ENCODE data around the gene ARHGAP26. TPM values are rescaled to one million over a fixed set of nuclear protein-coding genes. Genes with fewer than 3 reads are reported as not detected.

Gene ARHGAP26
- total and polyA plus RNA-seq, 10 donors = 4.2 to 148 (median 55.5) TPM

DNA sequence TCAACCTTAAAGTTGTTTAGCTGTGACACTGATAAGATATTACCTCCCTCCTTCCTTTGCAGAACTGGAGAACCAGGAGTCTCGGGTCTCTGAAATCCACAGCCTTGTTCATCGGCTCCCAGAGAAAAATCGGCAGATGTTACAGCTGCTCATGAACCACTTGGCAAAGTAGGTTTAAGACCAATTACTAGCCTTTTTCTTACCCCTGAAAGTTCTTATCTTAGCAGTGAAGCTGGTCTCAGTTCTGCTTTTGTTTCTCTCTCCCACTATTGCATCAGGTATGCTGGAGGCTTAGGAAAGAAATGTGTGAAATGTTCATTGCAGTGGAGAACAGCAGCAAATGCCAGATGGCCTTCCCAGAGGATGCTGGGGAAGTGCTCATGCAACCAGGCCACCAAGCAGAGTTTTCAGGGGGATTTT lies 287.4 kb downstream of the ARHGAP26 start:
- intact Hi-C loops (cut with DNase I; ENCODE audit: low total_unique reads) = no loop called here
- Histone ChIP-seq H3K4me1 (peaks cover under 1 to 32% (median 10%) of the 10 kb centered on the region in 6 donors), H3K9me3 (no peaks in the 10 kb centered on the region), H3K27me3 (replicated peaks in 1 of 7) (no peaks in the 10 kb centered on the region), H3K4me3 (no peak overlapping the region), H3K36me3 (peaks cover 0 to 62% (median 6%) of the 10 kb centered on the region in 6 donors), H3K27ac (peak overlapping the region in 2 of 8 donors; percentile 6 to 26)
- DNase-seq = no peak
- TF ChIP-seq POLR2AphosphoS5 (IDR thresholded peaks at IDR 0.05) = no peak
- TF ChIP-seq POLR2A (IDR thresholded peaks at IDR 0.05) = no peak
- TF ChIP-seq, protein P1, sequence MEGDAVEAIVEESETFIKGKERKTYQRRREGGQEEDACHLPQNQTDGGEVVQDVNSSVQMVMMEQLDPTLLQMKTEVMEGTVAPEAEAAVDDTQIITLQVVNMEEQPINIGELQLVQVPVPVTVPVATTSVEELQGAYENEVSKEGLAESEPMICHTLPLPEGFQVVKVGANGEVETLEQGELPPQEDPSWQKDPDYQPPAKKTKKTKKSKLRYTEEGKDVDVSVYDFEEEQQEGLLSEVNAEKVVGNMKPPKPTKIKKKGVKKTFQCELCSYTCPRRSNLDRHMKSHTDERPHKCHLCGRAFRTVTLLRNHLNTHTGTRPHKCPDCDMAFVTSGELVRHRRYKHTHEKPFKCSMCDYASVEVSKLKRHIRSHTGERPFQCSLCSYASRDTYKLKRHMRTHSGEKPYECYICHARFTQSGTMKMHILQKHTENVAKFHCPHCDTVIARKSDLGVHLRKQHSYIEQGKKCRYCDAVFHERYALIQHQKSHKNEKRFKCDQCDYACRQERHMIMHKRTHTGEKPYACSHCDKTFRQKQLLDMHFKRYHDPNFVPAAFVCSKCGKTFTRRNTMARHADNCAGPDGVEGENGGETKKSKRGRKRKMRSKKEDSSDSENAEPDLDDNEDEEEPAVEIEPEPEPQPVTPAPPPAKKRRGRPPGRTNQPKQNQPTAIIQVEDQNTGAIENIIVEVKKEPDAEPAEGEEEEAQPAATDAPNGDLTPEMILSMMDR (IDR thresholded peaks at IDR 0.05 in 8 of 11, conservative IDR thresholded peaks at IDR 0.05 in 3 of 11) = no peak
- 70 to 88% (median 75%) methylated on average over 3 of the region's 3 CpGs for WGBS, 5 donors

- DNase-seq = no peak
- intact Hi-C loops (cut with DNase I; ENCODE audit: low total_unique reads) = no loop called here
- 96 to 100% (median 100%) methylated on average over 1 of the region's 1 CpG for WGBS, 5 donors
- Histone ChIP-seq H3K27ac (no peak overlapping the region), H3K4me1 (peaks cover 10 to 34% (median 15%) of the 10 kb centered on the region in 6 donors), H3K4me3 (no peak overlapping the region), H3K27me3 (replicated peaks in 1 of 7) (no peaks in the 10 kb centered on the region), H3K9me3 (no peaks in the 10 kb centered on the region), H3K36me3 (peaks cover 0 to 67% (median 6%) of the 10 kb centered on the region in 6 donors)
- TF ChIP-seq POLR2AphosphoS5 (IDR thresholded peaks at IDR 0.05) = no peak
- TF ChIP-seq, protein P1 (IDR thresholded peaks at IDR 0.05 in 8 of 11, conservative IDR thresholded peaks at IDR 0.05 in 3 of 11) = no peak
- TF ChIP-seq POLR2A (IDR thresholded peaks at IDR 0.05) = no peak
These were observed 289.2 kb downstream of the ARHGAP26 start for GRCh38 chr5:143059355-143059754.

- no peak for DNase-seq
- Histone ChIP-seq H3K9me3 (no peaks in the 10 kb centered on the region), H3K36me3 (peaks cover 0 to 59% (median 6%) of the 10 kb centered on the region in 6 donors), H3K4me3 (no peak overlapping the region), H3K4me1 (peaks cover 6 to 35% (median 13%) of the 10 kb centered on the region in 6 donors), H3K27me3 (replicated peaks in 1 of 7) (no peaks in the 10 kb centered on the region), H3K27ac (no peak overlapping the region)
- WGBS, 5 donors = 87 to 95% (median 90%) methylated on average over 3 of the region's 3 CpGs
- TF ChIP-seq, protein P1 (IDR thresholded peaks at IDR 0.05 in 8 of 11, conservative IDR thresholded peaks at IDR 0.05 in 3 of 11) = no peak
- no peak for TF ChIP-seq POLR2A (IDR thresholded peaks at IDR 0.05)
- no peak for TF ChIP-seq POLR2AphosphoS5 (IDR thresholded peaks at IDR 0.05)
- intact Hi-C loops (cut with DNase I; ENCODE audit: low total_unique reads) = no loop called here
These were observed 290.0 kb downstream of the ARHGAP26 start for GRCh38 chr5:143059976-143060765.

DNA sequence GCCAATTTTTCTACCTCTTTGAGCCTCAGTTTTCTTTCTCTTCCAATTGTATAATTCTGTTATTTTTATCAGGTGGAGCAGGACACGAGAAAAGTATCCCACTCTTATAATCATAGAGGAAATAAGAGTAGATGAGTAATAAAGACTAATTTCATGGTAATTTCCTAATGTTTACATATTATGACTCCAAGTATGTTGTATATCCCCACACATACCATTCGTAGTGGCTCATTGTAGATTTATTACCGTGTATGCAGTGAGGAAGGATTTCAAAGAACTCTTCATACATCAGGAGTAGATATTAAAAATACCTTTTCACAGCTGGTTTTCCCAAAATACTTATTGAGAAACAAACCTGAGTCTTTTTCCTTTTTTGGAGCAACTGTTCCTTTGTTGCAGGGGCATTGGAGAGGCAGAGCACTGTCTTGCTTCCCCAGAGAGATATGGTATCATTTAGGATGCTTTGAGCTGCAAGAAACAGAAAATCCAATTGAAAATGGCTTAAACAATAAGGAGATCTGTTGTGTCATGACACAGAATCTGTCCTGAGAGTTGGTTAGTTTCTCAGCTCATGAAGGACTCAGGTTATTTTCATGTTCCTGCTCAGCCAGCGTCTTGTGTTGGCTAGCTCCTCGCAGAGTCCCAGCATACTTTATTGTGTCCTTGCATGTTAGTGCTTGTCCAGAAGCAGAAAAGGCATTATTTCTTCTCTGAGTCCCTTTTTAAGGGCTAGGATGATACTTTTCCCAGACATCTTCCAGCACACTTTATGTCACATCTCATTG lies 291.2 kb downstream of the ARHGAP26 start:
- TF ChIP-seq, protein P1 (IDR thresholded peaks at IDR 0.05 in 8 of 11, conservative IDR thresholded peaks at IDR 0.05 in 3 of 11) = no peak
- no peak for TF ChIP-seq POLR2A (IDR thresholded peaks at IDR 0.05)
- TF ChIP-seq POLR2AphosphoS5 (IDR thresholded peaks at IDR 0.05) = no peak
- no peak for DNase-seq

More for the DNA sequence above, 291.2 kb downstream of the ARHGAP26 start:
- H3K4me1 ChIP-seq = peaks cover 6 to 42% (median 19%) of the 10 kb centered on the region in 6 donors
- H3K4me3 ChIP-seq = no peak overlapping the region
- no peaks in the 10 kb centered on the region for H3K27me3 ChIP-seq (replicated peaks in 1 of 7)
- peaks cover 0 to 55% (median 6%) of the 10 kb centered on the region in 6 donors for H3K36me3 ChIP-seq
- intact Hi-C loops (cut with DNase I; ENCODE audit: low total_unique reads) = no loop called here
- no peaks in the 10 kb centered on the region for H3K9me3 ChIP-seq
- 80 to 97% (median 94%) methylated on average over 5 of the region's 5 CpGs for WGBS, 5 donors
- H3K27ac ChIP-seq = no peak overlapping the region
